DND-41 (cell line): Measurements from ENCODE around the gene TMEM132D.

Source experiments
- ATAC-seq: fragments of 200-7000 bp; cut with Tn5 transposase; 3 replicates; pipeline ENCODE4 v1.9.1; 2021; ENCODE audit warnings: low read depth; ENCODE audit not compliant: insufficient read depth
- DNase-seq: peaks from one replicate; pipeline ENCODE4 v3.0.0-alpha.2; 2020
- H2AFZ ChIP-seq: 2 replicates; pipeline ENCODE4 v1.6.0; 2012; ENCODE audit warnings: low read depth, low read length
- H3K27ac ChIP-seq: 2 replicates; pipeline ENCODE4 v1.5.1; 2012; ENCODE audit warnings: low read length, inconsistent platforms
- H3K27me3 ChIP-seq: fragments of 200-600 bp; sonication (generic); 2 replicates; pipeline ENCODE4 v1.6.0; 2012; ENCODE audit warnings: low read length, mild to moderate bottlenecking, inconsistent platforms; ENCODE audit not compliant: insufficient read depth, poor library complexity
- H3K36me3 ChIP-seq: 2 replicates; pipeline ENCODE4 v1.5.1; 2012; ENCODE audit warnings: low read length, inconsistent platforms; ENCODE audit not compliant: insufficient read depth
- H3K4me1 ChIP-seq: 2 replicates; pipeline ENCODE4 v1.5.1; 2012; ENCODE audit warnings: mild to moderate bottlenecking, low read length; ENCODE audit not compliant: insufficient read depth
- H3K4me2 ChIP-seq: 2 replicates; pipeline ENCODE4 v1.6.0; 2012; ENCODE audit warnings: mild to moderate bottlenecking, moderate library complexity, low read length, inconsistent platforms; ENCODE audit not compliant: insufficient read depth
- H3K4me3 ChIP-seq, 2 experiments: fragments of 200-600 bp in 1 of 2; shearing (Covaris generic) in 1 of 2; 2 replicates each; pipeline ENCODE4 v1.5.1; 2012 to 2016; ENCODE audit warnings: inconsistent platforms in 2 of 2, low read length in 2 of 2, mild to moderate bottlenecking in 2 of 2, low read depth in 1 of 2, moderate library complexity in 1 of 2
- H3K79me2 ChIP-seq: 2 replicates; pipeline ENCODE4 v1.6.0; 2012; ENCODE audit warnings: low read length, inconsistent platforms; ENCODE audit not compliant: insufficient read depth
- H3K9ac ChIP-seq: 2 replicates; pipeline ENCODE4 v1.6.0; 2012; ENCODE audit warnings: low read depth, mild to moderate bottlenecking, inconsistent platforms, low read length, moderate library complexity
- H3K9me3 ChIP-seq: 2 replicates; pipeline ENCODE4 v1.5.1; 2012; ENCODE audit warnings: low read length, moderate library complexity, mild to moderate bottlenecking, inconsistent platforms; ENCODE audit not compliant: insufficient read depth, severe bottlenecking
- H4K20me1 ChIP-seq: 2 replicates; pipeline ENCODE4 v1.6.0; 2012; ENCODE audit warnings: low read length; ENCODE audit not compliant: insufficient read depth
- EZH2 ChIP-seq: IDR thresholded peaks from 3 replicates; pipeline ENCODE4 v1.6.1; 2012; ENCODE audit warnings: borderline replicate concordance, low read depth, mild to moderate bottlenecking, moderate library complexity, low read length, inconsistent platforms; ENCODE audit not compliant: severe bottlenecking
- TF ChIP-seq, protein P1 (sequence below): IDR thresholded peaks from 2 replicates; pipeline ENCODE4 v1.5.1; 2012; ENCODE audit warnings: borderline replicate concordance, low read length, moderate library complexity, mild to moderate bottlenecking; ENCODE audit not compliant: poor library complexity, severe bottlenecking; ENCODE audit errors: extremely low read depth

Gene TMEM132D

DNA sequence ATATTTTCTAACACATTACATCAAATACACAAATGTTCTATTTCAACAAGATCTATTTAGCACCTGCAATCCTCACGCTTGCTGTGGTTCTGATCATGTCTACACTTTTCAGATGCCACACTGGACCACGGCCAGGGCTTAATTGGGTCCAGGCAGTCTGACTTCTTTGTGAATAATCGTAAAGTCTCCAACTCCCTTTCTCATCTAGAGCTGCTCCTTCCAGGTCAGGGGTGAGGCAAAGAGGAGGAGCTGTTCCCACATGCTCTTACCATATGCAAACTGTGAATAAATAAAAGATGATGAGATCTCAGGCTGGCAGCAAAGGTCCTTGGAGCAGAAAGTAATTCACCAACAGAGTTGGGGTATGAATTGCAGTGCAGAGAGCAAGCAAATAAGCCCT lies 733.9 kb downstream of the TMEM132D start:
- Histone ChIP-seq H3K27ac (no peak overlapping the region), H3K79me2 (no peaks in the 10 kb centered on the region), H3K4me3 (no peak overlapping the region), H3K4me2 (no peak overlapping the region), H2AFZ (no peak overlapping the region), H4K20me1 (no peaks in the 10 kb centered on the region), H3K9ac (no peak overlapping the region), H3K36me3 (no peaks in the 10 kb centered on the region), H3K9me3 (no peaks in the 10 kb centered on the region), H3K27me3 (no peaks in the 10 kb centered on the region), H3K4me1 (no peaks in the 10 kb centered on the region)
- ATAC-seq (no peak), DNase-seq (no peak)
- TF ChIP-seq, protein P1, sequence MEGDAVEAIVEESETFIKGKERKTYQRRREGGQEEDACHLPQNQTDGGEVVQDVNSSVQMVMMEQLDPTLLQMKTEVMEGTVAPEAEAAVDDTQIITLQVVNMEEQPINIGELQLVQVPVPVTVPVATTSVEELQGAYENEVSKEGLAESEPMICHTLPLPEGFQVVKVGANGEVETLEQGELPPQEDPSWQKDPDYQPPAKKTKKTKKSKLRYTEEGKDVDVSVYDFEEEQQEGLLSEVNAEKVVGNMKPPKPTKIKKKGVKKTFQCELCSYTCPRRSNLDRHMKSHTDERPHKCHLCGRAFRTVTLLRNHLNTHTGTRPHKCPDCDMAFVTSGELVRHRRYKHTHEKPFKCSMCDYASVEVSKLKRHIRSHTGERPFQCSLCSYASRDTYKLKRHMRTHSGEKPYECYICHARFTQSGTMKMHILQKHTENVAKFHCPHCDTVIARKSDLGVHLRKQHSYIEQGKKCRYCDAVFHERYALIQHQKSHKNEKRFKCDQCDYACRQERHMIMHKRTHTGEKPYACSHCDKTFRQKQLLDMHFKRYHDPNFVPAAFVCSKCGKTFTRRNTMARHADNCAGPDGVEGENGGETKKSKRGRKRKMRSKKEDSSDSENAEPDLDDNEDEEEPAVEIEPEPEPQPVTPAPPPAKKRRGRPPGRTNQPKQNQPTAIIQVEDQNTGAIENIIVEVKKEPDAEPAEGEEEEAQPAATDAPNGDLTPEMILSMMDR: no peak
- no peak for TF ChIP-seq EZH2

DNA sequence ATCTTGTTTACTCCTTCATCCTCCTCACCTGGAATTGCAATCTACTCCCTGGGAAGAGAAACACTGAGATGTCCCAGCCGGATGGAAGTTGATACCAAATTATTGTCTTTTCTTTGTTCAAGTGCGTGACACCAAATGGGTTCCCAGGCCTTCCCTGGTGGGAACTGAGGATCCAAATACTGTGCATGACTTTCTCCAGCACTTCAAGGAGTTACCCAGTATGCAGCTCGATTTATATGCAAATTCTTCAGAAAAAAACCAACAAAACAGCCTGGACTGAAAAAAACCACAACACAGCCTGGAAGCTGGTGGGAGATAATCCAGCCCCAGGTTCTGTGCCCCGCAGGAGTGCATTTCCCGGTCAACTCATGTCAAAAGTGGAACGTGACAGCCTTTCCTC lies 740.0 kb downstream of the TMEM132D start:
- Histone ChIP-seq H3K27me3 (no peaks in the 10 kb centered on the region), H4K20me1 (no peaks in the 10 kb centered on the region), H3K4me3 (no peak overlapping the region), H3K9me3 (no peaks in the 10 kb centered on the region), H3K79me2 (no peaks in the 10 kb centered on the region), H3K36me3 (no peaks in the 10 kb centered on the region), H3K9ac (no peak overlapping the region), H3K27ac (no peak overlapping the region), H3K4me2 (no peak overlapping the region), H2AFZ (no peak overlapping the region), H3K4me1 (no peaks in the 10 kb centered on the region)
- DNase-seq: no peak
- no peak for TF ChIP-seq EZH2
- TF ChIP-seq, protein P1: no peak
- ATAC-seq: no peak

DNA sequence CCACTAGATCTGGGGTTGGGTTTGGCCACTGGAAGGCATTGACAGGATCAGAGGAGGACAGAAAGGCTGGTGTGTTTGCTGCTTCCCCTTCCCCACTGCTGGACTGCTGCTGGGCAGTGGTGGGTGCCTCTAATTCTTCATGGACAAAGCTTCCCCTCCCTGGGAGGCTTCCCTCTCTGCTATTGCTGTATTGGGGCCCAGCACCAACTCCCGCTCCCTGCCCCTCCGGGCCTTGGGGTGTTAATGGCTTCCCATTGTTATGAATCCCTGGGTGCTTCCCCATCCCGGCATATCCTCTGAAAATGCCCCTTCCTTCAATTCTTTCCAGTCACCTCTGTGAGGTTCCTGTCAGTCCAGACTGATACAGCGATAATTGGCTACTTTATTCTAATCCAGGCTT lies 740.4 kb downstream of the TMEM132D start:
- H3K27ac ChIP-seq: no peak overlapping the region
- TF ChIP-seq, protein P1: no peak
- no peak for TF ChIP-seq EZH2
- no peak overlapping the region for H3K4me3 ChIP-seq
- no peaks in the 10 kb centered on the region for H3K4me1 ChIP-seq
- H4K20me1 ChIP-seq: no peaks in the 10 kb centered on the region
- ATAC-seq (no peak), DNase-seq (no peak)
- no peaks in the 10 kb centered on the region for H3K27me3 ChIP-seq
- no peaks in the 10 kb centered on the region for H3K79me2 ChIP-seq
- H3K9ac ChIP-seq: no peak overlapping the region
- H2AFZ ChIP-seq: no peak overlapping the region
- H3K36me3 ChIP-seq: no peaks in the 10 kb centered on the region
- H3K4me2 ChIP-seq: no peak overlapping the region
- H3K9me3 ChIP-seq: no peaks in the 10 kb centered on the region

DNA sequence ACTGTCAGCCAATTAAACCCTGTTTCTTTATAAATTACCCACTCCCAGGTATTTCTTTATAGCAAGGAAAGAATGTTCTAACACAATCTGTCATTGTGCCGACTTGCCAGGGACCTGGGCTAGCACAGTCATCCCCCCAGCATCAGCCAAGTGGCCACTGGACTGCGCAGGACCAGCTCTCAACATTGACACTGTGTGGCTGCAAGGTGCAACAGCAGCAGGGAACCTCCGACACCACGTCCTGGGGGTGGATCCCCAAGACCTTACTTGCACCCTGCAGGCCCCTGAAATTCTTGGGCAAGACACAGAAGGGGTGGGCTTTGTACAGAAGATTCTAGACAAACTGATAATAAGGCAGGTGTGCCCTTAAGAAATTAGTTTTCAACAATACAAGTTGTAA lies 741.0 kb downstream of the TMEM132D start:
- Histone ChIP-seq H2AFZ (no peak overlapping the region), H3K4me3 (no peak overlapping the region), H4K20me1 (no peaks in the 10 kb centered on the region), H3K9ac (no peak overlapping the region), H3K79me2 (no peaks in the 10 kb centered on the region), H3K36me3 (no peaks in the 10 kb centered on the region), H3K27me3 (no peaks in the 10 kb centered on the region), H3K4me1 (no peaks in the 10 kb centered on the region), H3K27ac (no peak overlapping the region), H3K9me3 (no peaks in the 10 kb centered on the region), H3K4me2 (no peak overlapping the region)
- ATAC-seq: no peak
- no peak for DNase-seq
- TF ChIP-seq, protein P1: no peak
- no peak for TF ChIP-seq EZH2
